Suprapubic skin (tissue), 2 donors: ENCODE data around the gene TMEM200C.

Source experiments
- EP300 ChIP-seq: sonication (generic); formaldehyde crosslinking; IDR thresholded peaks from one replicate; pipeline ENCODE4 v1.6.1; 2017; ENCODE audit warnings: antibody characterized with exemption
- POLR2A ChIP-seq, 2 donors: fragments of 450-650 bp; IDR thresholded peaks; one replicate each; pipeline ENCODE4 v1.6.1; 2017; ENCODE audit warnings: antibody characterized with exemption in 2 of 2, mild to moderate bottlenecking in 2 of 2, moderate library complexity in 2 of 2

DNA sequence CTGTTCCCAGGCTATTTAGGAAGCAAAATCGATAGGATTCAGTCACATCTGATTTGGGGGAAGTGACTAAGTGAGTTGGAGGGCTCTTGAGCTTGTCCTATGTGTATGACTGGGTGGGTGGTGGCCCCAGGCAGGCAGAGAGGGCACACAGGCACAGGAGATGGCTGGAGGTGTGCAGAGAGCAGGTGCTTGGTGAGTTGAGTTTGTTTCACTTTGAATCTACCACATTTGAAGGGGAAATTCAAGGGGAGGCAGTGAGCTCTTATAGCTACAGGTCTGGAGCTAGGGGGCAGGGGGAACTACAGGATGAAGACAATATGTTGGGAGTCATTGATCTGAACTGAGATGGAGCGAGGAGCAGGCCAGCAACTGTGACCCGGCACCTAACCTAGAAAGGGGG lies 42.5 kb upstream of the TMEM200C start:
- TF ChIP-seq EP300, result no peak
- no peak for TF ChIP-seq POLR2A (IDR thresholded peaks at IDR 0.05)
